Body of pancreas (tissue), 4 donors: ENCODE data around the gene LYSMD1.

Experiments used
- POLR2A ChIP-seq, 3 donors: fragments of 450-650 bp; IDR thresholded peaks; one replicate each; pipeline ENCODE4 v1.6.1; 2016; ENCODE audit warnings: antibody characterized with exemption in 3 of 3, mild to moderate bottlenecking in 2 of 3
- TF ChIP-seq, protein P1 (sequence below), 7 experiments: fragments of 450-650 bp in 4 of 7; fragments of 200-600 bp in 3 of 7; sonication (generic) in 3 of 7; IDR thresholded peaks; one replicate each; pipeline ENCODE4 v1.5.1; 2016 to 2019; ENCODE audit warnings: antibody characterized with exemption in 7 of 7

DNA sequence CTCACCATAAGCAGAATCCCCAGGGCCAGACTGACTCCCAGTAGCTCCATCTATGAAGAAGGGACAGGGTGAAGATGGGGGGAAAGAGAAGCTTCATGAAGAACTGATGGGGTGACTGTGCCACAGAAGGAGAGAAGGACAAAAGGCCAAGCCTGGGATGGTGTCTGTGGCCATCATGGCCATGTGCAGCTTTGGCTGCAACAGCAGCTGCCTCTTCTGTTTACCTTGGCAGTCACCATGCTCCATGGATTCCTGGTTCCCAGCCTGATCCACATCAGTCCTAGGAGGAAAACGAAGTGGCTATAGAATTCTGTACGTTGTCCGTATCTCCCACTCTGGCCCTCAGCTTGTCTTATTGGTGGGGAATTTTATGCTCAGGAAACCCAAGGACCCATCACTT is 31.3 kb downstream of the LYSMD1 start:
- TF ChIP-seq, protein P1, sequence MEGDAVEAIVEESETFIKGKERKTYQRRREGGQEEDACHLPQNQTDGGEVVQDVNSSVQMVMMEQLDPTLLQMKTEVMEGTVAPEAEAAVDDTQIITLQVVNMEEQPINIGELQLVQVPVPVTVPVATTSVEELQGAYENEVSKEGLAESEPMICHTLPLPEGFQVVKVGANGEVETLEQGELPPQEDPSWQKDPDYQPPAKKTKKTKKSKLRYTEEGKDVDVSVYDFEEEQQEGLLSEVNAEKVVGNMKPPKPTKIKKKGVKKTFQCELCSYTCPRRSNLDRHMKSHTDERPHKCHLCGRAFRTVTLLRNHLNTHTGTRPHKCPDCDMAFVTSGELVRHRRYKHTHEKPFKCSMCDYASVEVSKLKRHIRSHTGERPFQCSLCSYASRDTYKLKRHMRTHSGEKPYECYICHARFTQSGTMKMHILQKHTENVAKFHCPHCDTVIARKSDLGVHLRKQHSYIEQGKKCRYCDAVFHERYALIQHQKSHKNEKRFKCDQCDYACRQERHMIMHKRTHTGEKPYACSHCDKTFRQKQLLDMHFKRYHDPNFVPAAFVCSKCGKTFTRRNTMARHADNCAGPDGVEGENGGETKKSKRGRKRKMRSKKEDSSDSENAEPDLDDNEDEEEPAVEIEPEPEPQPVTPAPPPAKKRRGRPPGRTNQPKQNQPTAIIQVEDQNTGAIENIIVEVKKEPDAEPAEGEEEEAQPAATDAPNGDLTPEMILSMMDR (IDR thresholded peaks at IDR 0.05) = no peak
- no peak for TF ChIP-seq POLR2A (IDR thresholded peaks at IDR 0.05)
